A673 (cell line): ENCODE data around the gene TMEM229B.

Source experiments
- CTCF ChIP-seq: fragments of 300-800, 200-600 bp; sonication (generic); conservative IDR thresholded peaks from 2 replicates; pipeline ENCODE4 v1.5.1; 2017; ENCODE audit warnings: low read depth, mild to moderate bottlenecking, antibody characterized with exemption, low read length, moderate library complexity, mixed read lengths
- EZH2 ChIP-seq: fragments of 200-600 bp; sonication (generic); IDR thresholded peaks from 2 replicates; pipeline ENCODE4 v1.6.1; 2017; ENCODE audit warnings: borderline replicate concordance, low read depth, mild to moderate bottlenecking, mixed read lengths, antibody characterized with exemption, low read length; ENCODE audit not compliant: poor library complexity, severe bottlenecking

GRCh38 chr14:67459336-67459735 lies 29.2 kb downstream of the TMEM229B start:
- TF ChIP-seq CTCF (no peak), EZH2 (no peak)
